Tibial nerve (tissue), 4 donors: ENCODE data around the gene INTS1. TPM values are rescaled to one million over a fixed set of nuclear protein-coding genes. Genes with fewer than 3 reads are reported as not detected.

Experiments used
- DNase-seq, 2 donors: peaks; one replicate each; pipeline ENCODE4 v3.0.0-alpha.2; 2019; ENCODE audit warnings: low spot score in 2 of 2
- H3K27ac ChIP-seq, 4 donors: fragments of 200-600 bp; sonication (generic) in 3 of 4; one replicate each; pipeline ENCODE4 v1.5.1; 2017 to 2019; ENCODE audit warnings: mild to moderate bottlenecking in 1 of 4
- H3K27me3 ChIP-seq, 2 donors: fragments of 200-600 bp; sonication (generic) in 1 of 2; one replicate each; pipeline versions ENCODE4 v1.5.1 to v1.6.0; 2017 to 2019
- H3K36me3 ChIP-seq, 3 donors: fragments of 200-600 bp; sonication (generic); one replicate each; pipeline ENCODE4 v1.5.1; 2018 to 2019
- H3K4me1 ChIP-seq, 4 donors: fragments of 200-600 bp; sonication (generic) in 3 of 4; one replicate each; pipeline ENCODE4 v1.5.1; 2017 to 2019
- H3K4me3 ChIP-seq, 4 donors: fragments of 200-600 bp; sonication (generic) in 3 of 4; one replicate each; pipeline ENCODE4 v1.5.1; 2017 to 2019; ENCODE audit warnings: mild to moderate bottlenecking in 1 of 4, moderate library complexity in 1 of 4
- H3K9me3 ChIP-seq, 4 donors: fragments of 200-600 bp; sonication (generic) in 3 of 4; one replicate each; pipeline ENCODE4 v1.5.1; 2017 to 2019
- EP300 ChIP-seq, 2 donors: sonication (generic); formaldehyde crosslinking; IDR thresholded peaks; one replicate each; pipeline ENCODE4 v1.6.1; 2017; ENCODE audit warnings: antibody characterized with exemption in 2 of 2, mild to moderate bottlenecking in 1 of 2
- POLR2A ChIP-seq, 2 donors: fragments of 450-650 bp; IDR thresholded peaks; one replicate each; pipeline ENCODE4 v1.6.1; 2017; ENCODE audit warnings: antibody characterized with exemption in 2 of 2, mild to moderate bottlenecking in 2 of 2, moderate library complexity in 2 of 2
- WGBS, 2 donors: methylation state at CpG; one replicate each; pipeline ENCODE4 v1.1.5; 2018; 5-methylcytosine and 5-hydroxymethylcytosine counted together
- total RNA-seq, 4 donors: library from RNA; depleted of rRNA; stranded (reverse); fragments of >200 nt; gene quantifications; one replicate each; pipeline ENCODE4 v1.1.0, GENCODE V29; 2016
- TF ChIP-seq, protein P1 (sequence below), 5 experiments: fragments of 200-600 bp in 3 of 5; fragments of 450-650 bp in 2 of 5; sonication (generic) in 3 of 5; IDR thresholded peaks; one replicate each; pipeline ENCODE4 v1.5.1; 2016 to 2019; ENCODE audit warnings: antibody characterized with exemption in 5 of 5, mild to moderate bottlenecking in 3 of 5, moderate library complexity in 2 of 5

Gene INTS1
- total RNA-seq, 4 donors from 2014 or later: 45.7 to 81.6 (median 52.3) TPM

DNA sequence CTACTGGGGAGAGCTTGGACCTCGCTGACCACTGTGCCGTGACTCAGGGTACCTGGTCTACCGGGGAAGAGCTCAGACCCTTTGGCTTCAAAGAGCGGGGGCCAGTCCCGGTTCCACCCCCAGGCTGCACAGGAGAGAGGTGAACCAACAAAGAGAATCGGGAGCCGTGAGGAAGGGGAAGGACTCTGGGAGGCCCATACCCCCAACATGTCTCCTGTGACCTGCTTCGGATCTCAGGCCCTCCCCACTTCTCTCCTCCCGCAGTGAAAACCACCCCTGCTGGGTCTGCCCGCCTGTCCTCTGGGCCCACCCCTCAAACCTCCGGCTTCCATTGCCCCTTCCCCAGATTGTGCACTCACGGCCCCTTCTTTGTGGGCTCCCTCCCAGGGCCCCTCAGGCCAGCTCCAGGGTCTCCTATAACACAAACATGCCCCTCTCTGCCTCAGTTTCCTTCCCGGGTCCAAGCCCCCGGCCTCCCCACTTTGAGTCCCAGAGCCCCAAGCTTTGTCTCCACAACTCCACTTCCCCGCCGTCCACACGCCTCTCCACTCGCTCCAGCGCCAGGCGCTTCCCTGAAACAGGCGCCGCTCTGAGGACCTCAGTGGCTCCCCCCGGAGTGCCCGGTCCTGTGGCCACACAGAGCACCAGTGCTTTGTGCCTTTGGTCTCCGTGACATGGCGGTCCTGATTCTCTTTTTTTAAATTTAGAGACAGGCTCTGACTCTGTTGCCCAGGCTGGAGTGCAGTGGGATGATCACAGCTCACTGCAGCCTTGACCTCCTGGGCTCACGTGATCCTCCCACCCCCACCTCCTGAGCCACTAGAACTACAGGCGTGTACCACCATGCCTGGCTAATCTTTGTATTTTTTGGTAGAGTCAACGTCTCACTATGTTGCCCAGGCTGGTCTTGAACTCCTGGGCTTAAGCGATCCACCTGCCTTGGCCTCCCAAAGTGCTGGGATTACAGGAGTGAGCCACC is 7.5 kb upstream of the INTS1 start:
- no peak overlapping the region for H3K4me3 ChIP-seq
- H3K27me3 ChIP-seq: peaks cover 0 to 13% of the 10 kb centered on the region in 2 donors
- no peaks in the 10 kb centered on the region for H3K9me3 ChIP-seq
- H3K27ac ChIP-seq: no peak overlapping the region
- TF ChIP-seq EP300 (IDR thresholded peaks at IDR 0.05): no peak
- TF ChIP-seq, protein P1, sequence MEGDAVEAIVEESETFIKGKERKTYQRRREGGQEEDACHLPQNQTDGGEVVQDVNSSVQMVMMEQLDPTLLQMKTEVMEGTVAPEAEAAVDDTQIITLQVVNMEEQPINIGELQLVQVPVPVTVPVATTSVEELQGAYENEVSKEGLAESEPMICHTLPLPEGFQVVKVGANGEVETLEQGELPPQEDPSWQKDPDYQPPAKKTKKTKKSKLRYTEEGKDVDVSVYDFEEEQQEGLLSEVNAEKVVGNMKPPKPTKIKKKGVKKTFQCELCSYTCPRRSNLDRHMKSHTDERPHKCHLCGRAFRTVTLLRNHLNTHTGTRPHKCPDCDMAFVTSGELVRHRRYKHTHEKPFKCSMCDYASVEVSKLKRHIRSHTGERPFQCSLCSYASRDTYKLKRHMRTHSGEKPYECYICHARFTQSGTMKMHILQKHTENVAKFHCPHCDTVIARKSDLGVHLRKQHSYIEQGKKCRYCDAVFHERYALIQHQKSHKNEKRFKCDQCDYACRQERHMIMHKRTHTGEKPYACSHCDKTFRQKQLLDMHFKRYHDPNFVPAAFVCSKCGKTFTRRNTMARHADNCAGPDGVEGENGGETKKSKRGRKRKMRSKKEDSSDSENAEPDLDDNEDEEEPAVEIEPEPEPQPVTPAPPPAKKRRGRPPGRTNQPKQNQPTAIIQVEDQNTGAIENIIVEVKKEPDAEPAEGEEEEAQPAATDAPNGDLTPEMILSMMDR (IDR thresholded peaks at IDR 0.05): no peak
- TF ChIP-seq POLR2A (IDR thresholded peaks at IDR 0.05): no peak
- no peaks in the 10 kb centered on the region for H3K36me3 ChIP-seq
- peaks cover 0 to 11% (median 7%) of the 10 kb centered on the region in 4 donors for H3K4me1 ChIP-seq
- WGBS, 2 donors: 80 to 81% methylated on average over 30 of the region's 30 CpGs
- no peak for DNase-seq

GRCh38 chr7:1510780-1511154 is 6.6 kb upstream of the INTS1 start:
- TF ChIP-seq POLR2A (IDR thresholded peaks at IDR 0.05): no peak
- no peak for TF ChIP-seq EP300 (IDR thresholded peaks at IDR 0.05)
- TF ChIP-seq, protein P1 (IDR thresholded peaks at IDR 0.05): no peak
- Histone ChIP-seq H3K4me3 (no peak overlapping the region), H3K27me3 (peaks cover 0 to 13% of the 10 kb centered on the region in 2 donors), H3K9me3 (no peaks in the 10 kb centered on the region), H3K27ac (no peak overlapping the region), H3K36me3 (no peaks in the 10 kb centered on the region), H3K4me1 (peaks cover 0 to 15% (median 7%) of the 10 kb centered on the region in 4 donors)
- DNase-seq: no peak
- WGBS, 2 donors: 67 to 87% methylated on average over 4 to 15 of the region's 16 CpGs

- H3K4me1 ChIP-seq: peaks cover 0 to 25% (median 7%) of the 10 kb centered on the region in 4 donors
- peaks cover 0 to 13% of the 10 kb centered on the region in 2 donors for H3K27me3 ChIP-seq
- DNase-seq: no peak
- no peak overlapping the region for H3K27ac ChIP-seq
- 84 to 87% methylated on average over 14 of the region's 14 CpGs for WGBS, 2 donors
- no peaks in the 10 kb centered on the region for H3K9me3 ChIP-seq
- no peak overlapping the region for H3K4me3 ChIP-seq
- TF ChIP-seq, protein P1 (IDR thresholded peaks at IDR 0.05): no peak
- TF ChIP-seq EP300 (IDR thresholded peaks at IDR 0.05) (no peak), POLR2A (IDR thresholded peaks at IDR 0.05) (no peak)
- H3K36me3 ChIP-seq: no peaks in the 10 kb centered on the region
These were observed 5.0 kb upstream of the INTS1 start for GRCh38 chr7:1509226-1509625.

GRCh38 chr7:1508277-1508758 is 4.1 kb upstream of the INTS1 start:
- H3K27ac ChIP-seq: no peak overlapping the region
- DNase-seq: no peak
- no peaks in the 10 kb centered on the region for H3K9me3 ChIP-seq
- H3K27me3 ChIP-seq: peaks cover 0 to 13% of the 10 kb centered on the region in 2 donors
- H3K4me3 ChIP-seq: no peak overlapping the region
- peaks cover 0 to 26% (median 3%) of the 10 kb centered on the region in 4 donors for H3K4me1 ChIP-seq
- H3K36me3 ChIP-seq: no peaks in the 10 kb centered on the region
- WGBS, 2 donors: 70 to 77% methylated on average over 10 of the region's 10 CpGs
- TF ChIP-seq EP300 (IDR thresholded peaks at IDR 0.05) (no peak), POLR2A (IDR thresholded peaks at IDR 0.05) (no peak)
- TF ChIP-seq, protein P1 (IDR thresholded peaks at IDR 0.05): no peak
